ENCODE measurements around the gene PLCB3.
A peak's percentile ranks its signal among the peaks of the same experiment; 100 is the strongest.
"Not testable (repeated sequence)": the region's sequence is repeated elsewhere in the genome, so short reads cannot be mapped to it uniquely, and the experiment has no call there.

Gene PLCB3

GRCh38 chr11:64238076-64238475 lies 13.3 kb upstream of the PLCB3 start:
- DNase-seq, result peak; percentile 52 to 78

GRCh38 chr11:64238999-64239398 lies 12.3 kb upstream of the PLCB3 start:
- DNase-seq, result no peak

GRCh38 chr11:64239662-64240434 lies 11.5 kb upstream of the PLCB3 start:
- no peak for DNase-seq

GRCh38 chr11:64240435-64241240 lies 10.7 kb upstream of the PLCB3 start, which contains the start of gene FKBP2:
FKBP2 (plus strand) TSS chr11:64241095; CDS start chr11:64242388, 1,293 bp downstream.
- peak; percentile 95 to 97 for DNase-seq

GRCh38 chr11:64241241-64241490 lies 10.2 kb upstream of the PLCB3 start:
- peak; percentile 94 to 99 for DNase-seq

GRCh38 chr11:64241491-64242374 lies 9.6 kb upstream of the PLCB3 start:
- no peak for DNase-seq

GRCh38 chr11:64243236-64243854 lies 8.0 kb upstream of the PLCB3 start:
- no peak for DNase-seq

GRCh38 chr11:64244107-64244506 lies 7.2 kb upstream of the PLCB3 start:
- no peak for DNase-seq

GRCh38 chr11:64244966-64245365 lies 6.4 kb upstream of the PLCB3 start:
- DNase-seq, result no peak

GRCh38 chr11:64245401-64245796 lies 5.9 kb upstream of the PLCB3 start:
- peak; percentile 62 to 75 for DNase-seq

- peak; percentile 25 to 60 for DNase-seq
Observed at GRCh38 chr11:64245797-64246620, 5.3 kb upstream of the PLCB3 start.

GRCh38 chr11:64246621-64246870 lies 4.8 kb upstream of the PLCB3 start:
- DNase-seq, result not testable (repeated sequence)

- DNase-seq, result peak; percentile 74 to 81
Observed at GRCh38 chr11:64246871-64247728, 4.2 kb upstream of the PLCB3 start, which contains the start of gene PPP1R14B. PPP1R14B (minus strand) TSS chr11:64246943; CDS start chr11:64246673, 270 bp downstream.

- no peak for DNase-seq
Observed at GRCh38 chr11:64247729-64248531, 3.4 kb upstream of the PLCB3 start.

- no peak for DNase-seq
Observed at GRCh38 chr11:64248578-64248977, 2.8 kb upstream of the PLCB3 start.

- DNase-seq, result no peak
Observed at GRCh38 chr11:64249038-64249437, 2.3 kb upstream of the PLCB3 start.

- no peak for DNase-seq
Observed at GRCh38 chr11:64249563-64250414, 1.5 kb upstream of the PLCB3 start.

- no peak for DNase-seq
Observed at GRCh38 chr11:64250415-64251015, 815 bp upstream of the PLCB3 start.

- DNase-seq, result no peak
Observed at GRCh38 chr11:64251753-64252002, 348 bp downstream of the PLCB3 start.
